Activated CD4-positive, alpha-beta T cell treated with anti-CD3 and anti-CD28 coated beads, Interleukin-2, amount 50 U/mL, for 24 hours (primary cell): ENCODE results near the gene PLS3.
A peak's percentile ranks its signal among the peaks of the same experiment; 100 is the strongest.
"Not testable (repeated sequence)": the region's sequence is repeated elsewhere in the genome, so short reads cannot be mapped to it uniquely, and the experiment has no call there.

Experiments used
- DNase-seq, 2 donors: peaks; one replicate each; pipeline ENCODE4 v3.0.0-alpha.2; 2020; ENCODE audit warnings: low read depth in 1 of 2, low spot score in 1 of 2

PLS3 gene

GRCh38 chrX:115602729-115603389, 41.9 kb downstream of the PLS3 start:
- no peak for DNase-seq

GRCh38 chrX:115603534-115604074, 42.6 kb downstream of the PLS3 start:
- no peak for DNase-seq

GRCh38 chrX:115606861-115607260, 45.9 kb downstream of the PLS3 start:
- no peak for DNase-seq

- DNase-seq = no peak
Measured at GRCh38 chrX:115609621-115610020, 48.6 kb downstream of the PLS3 start.

GRCh38 chrX:115616943-115617563, 56.1 kb downstream of the PLS3 start:
- DNase-seq = no peak

GRCh38 chrX:115622534-115622933, 61.6 kb downstream of the PLS3 start:
- no peak for DNase-seq

GRCh38 chrX:115624916-115625315, 63.9 kb downstream of the PLS3 start:
- DNase-seq = no peak

- no peak for DNase-seq
Measured at GRCh38 chrX:115625572-115626301, 64.8 kb downstream of the PLS3 start.

GRCh38 chrX:115630204-115630603, 69.2 kb downstream of the PLS3 start:
- DNase-seq = no peak

- DNase-seq = no peak
Measured at GRCh38 chrX:115632455-115632854, 71.5 kb downstream of the PLS3 start.

GRCh38 chrX:115633397-115633796, 72.4 kb downstream of the PLS3 start:
- DNase-seq = not testable (repeated sequence)

- DNase-seq = no peak
Measured at GRCh38 chrX:115639334-115639880, 78.4 kb downstream of the PLS3 start.

- DNase-seq = no peak
Measured at GRCh38 chrX:115642311-115642710, 81.3 kb downstream of the PLS3 start.

- DNase-seq = peak in 1 of 2 donors; percentile 15
Measured at GRCh38 chrX:115642895-115643530, 82.0 kb downstream of the PLS3 start.

- DNase-seq = not testable (repeated sequence)
Measured at GRCh38 chrX:115644397-115644796, 83.4 kb downstream of the PLS3 start.

GRCh38 chrX:115649461-115650063, 88.6 kb downstream of the PLS3 start:
- no peak for DNase-seq

GRCh38 chrX:115650449-115650848, 89.5 kb downstream of the PLS3 start:
- DNase-seq = no peak

- no peak for DNase-seq
Measured at GRCh38 chrX:115650916-115651315, 89.9 kb downstream of the PLS3 start.

- DNase-seq = no peak
Measured at GRCh38 chrX:115652221-115652620, 91.2 kb downstream of the PLS3 start.

- DNase-seq = no peak
Measured at GRCh38 chrX:115665122-115665521, 104.1 kb downstream of the PLS3 start.

- no peak for DNase-seq
Measured at GRCh38 chrX:115679460-115679859, 118.5 kb downstream of the PLS3 start.
